RWPE2 (cell line): ENCODE results near the gene SCRG1.

Experiments used
- ATAC-seq: fragments of 200-7000 bp; cut with Tn5 transposase; 3 replicates; pipeline ENCODE4 v1.9.1; 2021; ENCODE audit warnings: low read depth
- DNase-seq: peaks from one replicate; pipeline ENCODE4 v3.0.0-alpha.2; 2020; ENCODE audit warnings: low spot score
- H3K27ac ChIP-seq: fragments of 450-650 bp; 2 replicates; pipeline ENCODE4 v1.5.1; 2017; ENCODE audit warnings: mild to moderate bottlenecking; ENCODE audit not compliant: poor library complexity, severe bottlenecking
- H3K27me3 ChIP-seq: fragments of 250-450 bp; sonication (Bioruptor Pico); 2 replicates; pipeline ENCODE4 v1.5.1; 2021; ENCODE audit warnings: mild to moderate bottlenecking, moderate library complexity; ENCODE audit not compliant: insufficient read depth, poor library complexity, severe bottlenecking
- H3K36me3 ChIP-seq: fragments of 250-450 bp; sonication (Bioruptor Pico); 2 replicates; pipeline ENCODE4 v1.5.1; 2020; ENCODE audit warnings: low read depth, mild to moderate bottlenecking, moderate library complexity
- H3K4me1 ChIP-seq: fragments of 250-450 bp; sonication (Bioruptor Pico); 2 replicates; pipeline ENCODE4 v1.5.1; 2021; ENCODE audit warnings: mild to moderate bottlenecking, moderate library complexity; ENCODE audit not compliant: insufficient read depth, poor library complexity, severe bottlenecking
- H3K4me3 ChIP-seq: fragments of 250-450 bp; sonication (Bioruptor Pico); 2 replicates; pipeline ENCODE4 v1.5.1; 2021; ENCODE audit warnings: mild to moderate bottlenecking, moderate library complexity; ENCODE audit not compliant: severe bottlenecking
- H3K9me3 ChIP-seq: fragments of 250-450 bp; sonication (Bioruptor Pico); 2 replicates; pipeline ENCODE4 v1.5.1; 2021; ENCODE audit warnings: mild to moderate bottlenecking, moderate library complexity; ENCODE audit not compliant: severe bottlenecking
- CTCF ChIP-seq: fragments of 450-650 bp; IDR thresholded peaks from one replicate; pipeline ENCODE4 v1.5.1; 2017; ENCODE audit warnings: mild to moderate bottlenecking, moderate library complexity; ENCODE audit not compliant: poor library complexity, severe bottlenecking

Gene SCRG1

GRCh38 chr4:173379929-173380328, 19.0 kb downstream of the SCRG1 start:
- ATAC-seq = no peak
- no peak for TF ChIP-seq CTCF
- Histone ChIP-seq H3K27me3 (no peaks in the 10 kb centered on the region), H3K4me1 (no peaks in the 10 kb centered on the region), H3K27ac (no peak overlapping the region), H3K36me3 (peaks cover 25% of the 10 kb centered on the region), H3K4me3 (no peak overlapping the region), H3K9me3 (no peaks in the 10 kb centered on the region)
- no peak for DNase-seq

GRCh38 chr4:173374588-173374987, 24.3 kb downstream of the SCRG1 start:
- DNase-seq (no peak), ATAC-seq (no peak)
- H3K27me3 ChIP-seq = no peaks in the 10 kb centered on the region
- no peak for TF ChIP-seq CTCF
- H3K9me3 ChIP-seq = no peaks in the 10 kb centered on the region
- H3K4me1 ChIP-seq = peaks cover 5% of the 10 kb centered on the region
- peaks cover 33% of the 10 kb centered on the region for H3K36me3 ChIP-seq
- H3K4me3 ChIP-seq = no peak overlapping the region
- no peak overlapping the region for H3K27ac ChIP-seq

- ATAC-seq = peak; percentile 37
- peak overlapping the region; percentile 59 for H3K4me3 ChIP-seq
These were observed 27.4 kb downstream of the SCRG1 start for GRCh38 chr4:173371292-173372192.

GRCh38 chr4:173370477-173371291, 28.2 kb downstream of the SCRG1 start, which contains the start of gene SAP30:
Gene SAP30 (plus strand): TSS chr4:173370954. CDS start chr4:173371183, 229 bp downstream.
- DNase-seq (peak; percentile 98), ATAC-seq (peak; percentile 79)
- Histone ChIP-seq H3K27me3 (no peaks in the 10 kb centered on the region), H3K27ac (peak within 1 kb of the TSS; percentile 90), H3K9me3 (no peaks in the 10 kb centered on the region), H3K4me1 (peaks cover 16% of the 10 kb centered on the region), H3K4me3 (peak within 1 kb of the TSS; percentile 59), H3K36me3 (peaks cover 14% of the 10 kb centered on the region)
- TF ChIP-seq CTCF = no peak

More at GRCh38 chr4:173371292-173372192, 27.4 kb downstream of the SCRG1 start:
- Histone ChIP-seq H3K9me3 (no peaks in the 10 kb centered on the region), H3K27ac (peak overlapping the region; percentile 90), H3K36me3 (peaks cover 18% of the 10 kb centered on the region), H3K4me1 (peaks cover 16% of the 10 kb centered on the region), H3K27me3 (no peaks in the 10 kb centered on the region)
- DNase-seq = peak; percentile 59
- TF ChIP-seq CTCF = no peak
